ENCODE results near the gene WDR18. TPM values are rescaled to one million over a fixed set of nuclear protein-coding genes. Genes with fewer than 3 reads are reported as not detected.

The WDR18 gene
- polyA plus RNA-seq, 1 of the 3 experiments (the other 2 are of a cell fraction) = 47.9 TPM

DNA sequence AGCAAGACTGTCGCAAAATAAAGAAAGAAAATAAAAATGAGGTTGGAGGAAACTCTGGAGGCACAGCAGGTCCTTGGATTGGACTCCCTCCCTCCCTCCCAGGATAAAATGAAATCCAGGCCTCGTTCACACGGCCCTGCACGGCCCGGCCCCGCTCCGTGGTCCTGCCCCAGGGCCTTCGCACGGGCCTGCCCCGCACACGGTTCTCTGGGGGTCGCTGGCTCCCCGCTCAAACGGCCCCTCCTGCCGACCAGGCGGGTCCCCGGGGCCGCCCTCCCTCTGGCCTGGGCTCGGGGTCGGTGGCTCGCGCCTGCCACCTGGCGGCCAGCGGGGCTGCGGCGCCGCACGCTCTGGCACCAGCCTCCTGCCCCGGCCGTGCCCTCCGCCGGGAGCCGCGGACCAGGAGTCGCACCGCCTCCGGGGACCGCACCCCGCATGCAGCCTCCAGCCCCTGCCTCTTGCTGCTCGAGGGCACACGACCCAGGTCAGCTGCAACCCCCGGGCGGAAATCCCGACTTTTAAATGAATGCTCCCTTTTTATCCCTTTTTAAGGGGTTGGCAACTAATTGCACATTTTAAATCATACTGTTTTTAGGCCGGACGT lies 1.5 kb upstream of the WDR18 start (continued):
- TF ChIP-seq, protein P1, sequence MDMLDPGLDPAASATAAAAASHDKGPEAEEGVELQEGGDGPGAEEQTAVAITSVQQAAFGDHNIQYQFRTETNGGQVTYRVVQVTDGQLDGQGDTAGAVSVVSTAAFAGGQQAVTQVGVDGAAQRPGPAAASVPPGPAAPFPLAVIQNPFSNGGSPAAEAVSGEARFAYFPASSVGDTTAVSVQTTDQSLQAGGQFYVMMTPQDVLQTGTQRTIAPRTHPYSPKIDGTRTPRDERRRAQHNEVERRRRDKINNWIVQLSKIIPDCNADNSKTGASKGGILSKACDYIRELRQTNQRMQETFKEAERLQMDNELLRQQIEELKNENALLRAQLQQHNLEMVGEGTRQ (IDR thresholded peaks at IDR 0.05; ENCODE audit: borderline replicate concordance, low read depth, low read length) = no peak
- TF ChIP-seq, protein P2, sequence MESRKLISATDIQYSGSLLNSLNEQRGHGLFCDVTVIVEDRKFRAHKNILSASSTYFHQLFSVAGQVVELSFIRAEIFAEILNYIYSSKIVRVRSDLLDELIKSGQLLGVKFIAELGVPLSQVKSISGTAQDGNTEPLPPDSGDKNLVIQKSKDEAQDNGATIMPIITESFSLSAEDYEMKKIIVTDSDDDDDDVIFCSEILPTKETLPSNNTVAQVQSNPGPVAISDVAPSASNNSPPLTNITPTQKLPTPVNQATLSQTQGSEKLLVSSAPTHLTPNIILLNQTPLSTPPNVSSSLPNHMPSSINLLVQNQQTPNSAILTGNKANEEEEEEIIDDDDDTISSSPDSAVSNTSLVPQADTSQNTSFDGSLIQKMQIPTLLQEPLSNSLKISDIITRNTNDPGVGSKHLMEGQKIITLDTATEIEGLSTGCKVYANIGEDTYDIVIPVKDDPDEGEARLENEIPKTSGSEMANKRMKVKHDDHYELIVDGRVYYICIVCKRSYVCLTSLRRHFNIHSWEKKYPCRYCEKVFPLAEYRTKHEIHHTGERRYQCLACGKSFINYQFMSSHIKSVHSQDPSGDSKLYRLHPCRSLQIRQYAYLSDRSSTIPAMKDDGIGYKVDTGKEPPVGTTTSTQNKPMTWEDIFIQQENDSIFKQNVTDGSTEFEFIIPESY (IDR thresholded peaks at IDR 0.05; ENCODE audit: borderline replicate concordance, low read depth) = no peak
- TF ChIP-seq FOXM1 (IDR thresholded peaks at IDR 0.05; ENCODE audit: low read depth) (no peak), GATA2 (CRISPR knock-in tag; IDR thresholded peaks at IDR 0.05) (no peak), MEF2A (IDR thresholded peaks at IDR 0.05; ENCODE audit: borderline replicate concordance, low read depth) (no peak), TAF1 (IDR thresholded peaks at IDR 0.05; ENCODE audit: borderline replicate concordance, low read depth, low read length) (no peak)
- TF ChIP-seq, protein P3, sequence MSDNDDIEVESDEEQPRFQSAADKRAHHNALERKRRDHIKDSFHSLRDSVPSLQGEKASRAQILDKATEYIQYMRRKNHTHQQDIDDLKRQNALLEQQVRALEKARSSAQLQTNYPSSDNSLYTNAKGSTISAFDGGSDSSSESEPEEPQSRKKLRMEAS (IDR thresholded peaks at IDR 0.05; ENCODE audit: low read depth) = no peak

DNA sequence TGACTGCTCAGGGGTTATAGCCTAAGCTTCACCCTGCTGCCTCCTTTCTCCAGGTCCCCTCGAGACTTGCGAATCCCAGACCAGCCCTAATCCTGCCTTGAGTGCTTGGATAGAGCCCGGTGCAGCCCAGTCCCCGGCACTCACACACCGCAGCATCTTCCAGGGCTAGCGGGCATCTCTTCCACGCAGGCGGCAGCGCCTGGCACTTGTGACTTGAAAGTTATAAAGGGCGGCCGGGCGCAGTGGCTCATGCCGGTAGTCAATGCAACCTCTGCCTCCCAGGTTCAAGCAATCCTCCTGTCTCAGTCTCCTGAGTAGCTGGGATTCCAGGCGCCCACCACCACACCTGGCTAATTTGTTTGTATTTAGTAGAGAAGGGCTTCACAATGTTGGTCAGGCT lies 1.9 kb downstream of the WDR18 start:
- POLR2A ChIA-PET = interaction anchor here (2.8 kb wide), 1 partner anchor 10 kb away, joined by 23 read pairs; no protein-coding TSS in a partner anchor
- H3K9me3 ChIP-seq = no peaks in the 10 kb centered on the region
- DNase-seq = no peak
- H3K79me2 ChIP-seq (ENCODE audit: insufficient read depth) = peaks cover 8% of the 10 kb centered on the region; the same call in 1 of the 2 replicates
- CTCF ChIA-PET = interaction anchor here (0.8 to 10.7 kb wide), 3 partner anchors 59 to 128 kb away, joined by 4 to 161 read pairs (median 8); partner anchors contain the start of gene KISS1R
- no peak overlapping the region for H3K27ac ChIP-seq (ENCODE audit: low read depth in 2 of 2, low read length in 1 of 2)
- H3K36me3 ChIP-seq (replicated peaks in 1 of 2; ENCODE audit: control insufficient read depth in 1 of 2, insufficient read depth in 2 of 2, low read length in 1 of 2) = peaks cover 3 to 29% of the 10 kb centered on the region in 2 experiments
- H3K9me2 ChIP-seq = no peaks in the 10 kb centered on the region
- no peaks in the 10 kb centered on the region for H4K20me1 ChIP-seq (ENCODE audit: insufficient read depth)
- H3K9ac ChIP-seq = no peak overlapping the region
- H2AFZ ChIP-seq (ENCODE audit: low read depth) = no peak overlapping the region
- TF ChIP-seq SIN3A (IDR thresholded peaks at IDR 0.05; ENCODE audit: borderline replicate concordance, low read depth, low read length) (no peak), GABPA (IDR thresholded peaks at IDR 0.05; ENCODE audit: low read depth) (no peak), JUND (IDR thresholded peaks at IDR 0.05) (no peak), EP300 (IDR thresholded peaks at IDR 0.05; ENCODE audit: borderline replicate concordance in 1 of 2, low read depth in 1 of 2, low read length in 1 of 2) (no peak), RCOR1 (IDR thresholded peaks at IDR 0.05; ENCODE audit: low read length) (no peak), SMC3 (IDR thresholded peaks at IDR 0.05; ENCODE audit: low read depth, low read length) (no peak)
- TF ChIP-seq, protein P4, sequence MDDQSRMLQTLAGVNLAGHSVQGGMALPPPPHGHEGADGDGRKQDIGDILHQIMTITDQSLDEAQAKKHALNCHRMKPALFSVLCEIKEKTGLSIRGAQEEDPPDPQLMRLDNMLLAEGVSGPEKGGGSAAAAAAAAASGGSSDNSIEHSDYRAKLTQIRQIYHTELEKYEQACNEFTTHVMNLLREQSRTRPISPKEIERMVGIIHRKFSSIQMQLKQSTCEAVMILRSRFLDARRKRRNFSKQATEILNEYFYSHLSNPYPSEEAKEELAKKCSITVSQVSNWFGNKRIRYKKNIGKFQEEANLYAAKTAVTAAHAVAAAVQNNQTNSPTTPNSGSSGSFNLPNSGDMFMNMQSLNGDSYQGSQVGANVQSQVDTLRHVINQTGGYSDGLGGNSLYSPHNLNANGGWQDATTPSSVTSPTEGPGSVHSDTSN (IDR thresholded peaks at IDR 0.05) = no peak
- TF ChIP-seq, protein P5, sequence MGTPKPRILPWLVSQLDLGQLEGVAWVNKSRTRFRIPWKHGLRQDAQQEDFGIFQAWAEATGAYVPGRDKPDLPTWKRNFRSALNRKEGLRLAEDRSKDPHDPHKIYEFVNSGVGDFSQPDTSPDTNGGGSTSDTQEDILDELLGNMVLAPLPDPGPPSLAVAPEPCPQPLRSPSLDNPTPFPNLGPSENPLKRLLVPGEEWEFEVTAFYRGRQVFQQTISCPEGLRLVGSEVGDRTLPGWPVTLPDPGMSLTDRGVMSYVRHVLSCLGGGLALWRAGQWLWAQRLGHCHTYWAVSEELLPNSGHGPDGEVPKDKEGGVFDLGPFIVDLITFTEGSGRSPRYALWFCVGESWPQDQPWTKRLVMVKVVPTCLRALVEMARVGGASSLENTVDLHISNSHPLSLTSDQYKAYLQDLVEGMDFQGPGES (IDR thresholded peaks at IDR 0.05; ENCODE audit: low read depth, low read length) = no peak
- TF ChIP-seq, protein P3 (IDR thresholded peaks at IDR 0.05; ENCODE audit: low read depth) = no peak
- no peak overlapping the region for H3K4me3 ChIP-seq (ENCODE audit: low read depth in 2 of 2, low read length in 1 of 2)
- H3K27me3 ChIP-seq (ENCODE audit: insufficient read depth) = no peaks in the 10 kb centered on the region
- H3K4me2 ChIP-seq = no peak overlapping the region
- H3K4me1 ChIP-seq (ENCODE audit: control insufficient read depth in 1 of 2, insufficient read depth in 2 of 2, low read depth in 1 of 2, low read length in 1 of 2) = peaks cover 0 to 10% of the 10 kb centered on the region in 2 experiments; a peak in 2 of 4 replicates
- H3F3A ChIP-seq (replicated peaks; ENCODE audit: insufficient read depth) = peaks cover 9% of the 10 kb centered on the region
- WGBS (ENCODE audit: low lambda C conversion rate) = 90% methylated on average over 14 of the region's 14 CpGs

Data from SK-N-SH (cell line).